KOPT-K1 (cell line): ENCODE measurements around the gene BIRC3.

Experiments
- H3K27ac ChIP-seq: fragments of 200-600 bp; sonication (generic); 2 replicates; pipeline ENCODE4 v1.5.1; 2016; ENCODE audit warnings: antibody characterized with exemption, mild to moderate bottlenecking, low read depth, low read length; ENCODE audit not compliant: poor library complexity, severe bottlenecking
- H3K36me3 ChIP-seq: fragments of 200-600 bp; sonication (generic); 2 replicates; pipeline ENCODE4 v1.5.1; 2017; ENCODE audit warnings: antibody characterized with exemption, mild to moderate bottlenecking, low read length, moderate library complexity; ENCODE audit not compliant: insufficient read depth
- H3K9me3 ChIP-seq: fragments of 200-600 bp; sonication (generic); 2 replicates; pipeline ENCODE4 v1.5.1; 2017; ENCODE audit warnings: antibody characterized with exemption, low read length, mild to moderate bottlenecking; ENCODE audit not compliant: insufficient read depth, poor library complexity, severe bottlenecking

Gene BIRC3

DNA sequence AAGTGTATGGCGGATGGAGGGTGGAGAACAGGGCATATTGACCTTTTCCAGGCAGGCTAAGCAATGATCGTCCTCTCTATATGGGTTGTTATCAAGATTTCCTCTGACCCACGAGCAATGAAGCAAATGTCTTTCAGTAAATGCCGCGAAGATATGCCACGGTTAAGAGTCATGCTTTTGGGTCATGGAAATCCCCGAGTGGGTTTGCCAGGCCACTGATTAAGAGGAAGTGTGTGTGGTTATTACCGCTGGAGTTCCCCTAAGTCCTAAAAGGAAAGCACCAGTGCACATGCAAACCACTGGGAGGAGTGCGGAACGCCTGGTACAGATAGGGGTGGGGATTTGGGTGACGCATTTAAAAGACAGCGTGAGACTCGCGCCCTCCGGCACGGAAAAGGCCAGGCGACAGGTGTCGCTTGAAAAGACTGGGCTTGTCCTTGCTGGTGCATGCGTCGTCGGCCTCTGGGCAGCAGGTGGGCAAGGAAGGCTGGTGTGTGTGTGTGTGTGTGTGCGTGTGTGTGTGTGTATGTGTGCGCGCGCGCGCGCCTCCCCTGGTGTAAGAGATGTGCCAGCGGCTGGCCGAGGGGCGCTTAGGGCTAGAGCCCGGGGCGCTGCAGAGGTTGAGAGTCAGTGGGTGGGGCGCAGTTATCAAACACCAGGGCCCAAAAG is at the start of gene BIRC3:
TSS of gene BIRC3 (plus strand) at position 386 of the 669 bp plus-strand sequence. CDS start 7,026 bp downstream, outside the sequence.
- Histone ChIP-seq H3K27ac (peak within 1 kb of the TSS; percentile 75), H3K9me3 (no peaks in the 10 kb centered on the region), H3K36me3 (no peaks in the 10 kb centered on the region)

DNA sequence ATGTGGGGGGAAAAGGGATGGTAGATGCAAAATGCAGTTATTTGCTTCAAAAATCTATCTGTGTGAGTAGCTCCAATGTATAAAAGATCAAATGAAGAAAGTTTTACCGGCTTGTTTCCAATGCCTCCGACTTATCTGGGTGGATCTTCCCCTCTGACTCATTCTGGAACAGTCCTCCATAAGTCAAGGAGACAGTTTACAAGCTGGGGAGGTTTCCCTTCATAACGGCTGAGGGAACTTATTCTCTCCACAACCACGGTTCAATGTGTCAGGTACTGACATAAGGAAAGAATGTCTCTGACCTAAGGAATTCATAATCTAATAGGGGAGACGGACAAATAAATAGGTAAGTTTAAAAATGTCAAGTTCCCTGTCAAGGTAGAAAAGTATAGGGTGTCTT is 49.7 kb upstream of the BIRC3 start:
- Histone ChIP-seq H3K27ac (no peak overlapping the region), H3K36me3 (no peaks in the 10 kb centered on the region), H3K9me3 (no peaks in the 10 kb centered on the region)

DNA sequence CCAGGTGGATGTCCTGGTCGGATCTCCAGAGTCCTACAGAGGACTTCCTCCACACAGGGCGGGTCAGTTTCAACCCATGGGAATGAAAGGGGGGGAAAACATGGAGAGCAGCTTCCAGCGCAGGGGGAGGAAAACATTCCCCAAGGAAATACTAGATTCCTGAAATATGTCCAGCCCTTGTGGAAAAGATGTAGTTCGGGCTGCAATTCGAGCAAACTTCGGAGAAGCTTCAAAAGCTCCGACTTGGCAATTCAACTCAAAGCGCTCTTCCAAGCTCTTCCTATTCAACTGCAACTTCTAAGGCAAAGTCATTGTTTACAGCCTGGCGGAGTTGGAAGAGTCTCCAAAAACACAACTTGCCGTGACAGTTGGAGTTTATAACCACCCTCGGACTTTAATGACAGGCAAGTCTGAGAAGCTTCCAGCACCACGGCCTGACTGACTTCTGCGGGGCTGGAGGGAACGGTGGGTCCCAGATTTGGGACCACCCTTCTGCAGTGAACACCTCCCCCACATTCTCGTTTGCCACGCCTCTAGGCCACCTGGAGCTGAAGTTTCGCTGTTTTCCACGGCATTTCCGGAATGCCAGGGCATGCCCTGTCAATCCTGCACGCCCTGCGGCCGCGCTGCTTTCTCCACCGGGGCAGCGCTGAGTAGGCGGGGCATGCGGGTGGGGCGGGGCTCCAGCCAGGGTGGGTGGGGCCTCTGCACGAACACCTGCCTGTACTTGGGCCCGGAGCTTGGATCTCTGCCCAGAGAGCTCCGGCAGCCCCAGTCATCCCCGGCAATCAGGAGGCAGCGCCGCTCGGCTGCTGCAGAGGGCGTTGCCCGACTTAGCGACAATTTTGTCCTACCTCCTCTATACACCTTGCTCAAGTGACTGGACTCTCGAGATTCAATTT is 49.0 kb upstream of the BIRC3 start:
- Histone ChIP-seq H3K36me3 (no peaks in the 10 kb centered on the region), H3K9me3 (no peaks in the 10 kb centered on the region), H3K27ac (no peak overlapping the region)

DNA sequence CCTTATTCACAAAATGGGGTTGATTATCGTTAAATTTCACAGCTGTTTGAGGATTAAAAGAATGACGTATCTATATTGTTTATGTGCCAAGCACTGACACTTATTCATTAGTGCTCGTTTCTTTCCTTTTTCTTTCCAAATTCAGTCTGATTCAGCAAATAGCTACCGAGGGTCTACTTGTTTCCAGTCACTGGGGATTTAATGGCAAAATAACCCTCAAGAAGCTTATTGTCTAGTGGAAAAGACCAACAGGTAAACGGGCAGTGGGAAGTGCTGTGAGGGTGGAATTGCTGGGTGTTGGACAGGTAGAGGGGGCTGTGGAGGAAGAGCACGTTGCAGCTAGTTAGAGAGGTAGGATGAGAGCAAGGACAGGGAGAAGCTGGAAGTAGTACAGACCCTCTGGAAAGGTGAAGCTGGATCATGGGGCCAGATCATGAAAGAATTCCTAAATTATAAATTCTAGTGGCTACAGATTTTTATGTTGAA is 48.3 kb upstream of the BIRC3 start:
- Histone ChIP-seq H3K27ac (no peak overlapping the region), H3K36me3 (no peaks in the 10 kb centered on the region), H3K9me3 (no peaks in the 10 kb centered on the region)

DNA sequence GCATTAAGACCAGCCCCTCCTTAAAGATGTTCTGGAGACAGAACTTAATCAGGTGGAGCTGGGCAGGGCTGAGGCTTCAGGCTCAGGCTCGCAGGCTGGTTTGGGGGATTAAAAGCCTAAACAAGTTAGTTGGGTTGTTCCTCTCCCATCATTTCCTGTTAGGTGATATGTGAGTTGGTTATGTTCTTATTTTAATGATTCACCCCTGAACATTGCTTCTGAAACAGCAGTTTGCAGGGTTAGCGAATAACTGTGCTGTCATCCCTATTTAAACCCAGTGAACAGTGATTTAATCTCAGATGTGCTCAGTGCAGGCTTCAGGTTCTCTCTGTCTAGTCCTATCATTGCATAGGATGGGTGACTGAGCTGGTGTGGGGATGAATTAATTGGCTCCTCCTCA is 47.4 kb upstream of the BIRC3 start:
- Histone ChIP-seq H3K9me3 (no peaks in the 10 kb centered on the region), H3K27ac (no peak overlapping the region), H3K36me3 (no peaks in the 10 kb centered on the region)

DNA sequence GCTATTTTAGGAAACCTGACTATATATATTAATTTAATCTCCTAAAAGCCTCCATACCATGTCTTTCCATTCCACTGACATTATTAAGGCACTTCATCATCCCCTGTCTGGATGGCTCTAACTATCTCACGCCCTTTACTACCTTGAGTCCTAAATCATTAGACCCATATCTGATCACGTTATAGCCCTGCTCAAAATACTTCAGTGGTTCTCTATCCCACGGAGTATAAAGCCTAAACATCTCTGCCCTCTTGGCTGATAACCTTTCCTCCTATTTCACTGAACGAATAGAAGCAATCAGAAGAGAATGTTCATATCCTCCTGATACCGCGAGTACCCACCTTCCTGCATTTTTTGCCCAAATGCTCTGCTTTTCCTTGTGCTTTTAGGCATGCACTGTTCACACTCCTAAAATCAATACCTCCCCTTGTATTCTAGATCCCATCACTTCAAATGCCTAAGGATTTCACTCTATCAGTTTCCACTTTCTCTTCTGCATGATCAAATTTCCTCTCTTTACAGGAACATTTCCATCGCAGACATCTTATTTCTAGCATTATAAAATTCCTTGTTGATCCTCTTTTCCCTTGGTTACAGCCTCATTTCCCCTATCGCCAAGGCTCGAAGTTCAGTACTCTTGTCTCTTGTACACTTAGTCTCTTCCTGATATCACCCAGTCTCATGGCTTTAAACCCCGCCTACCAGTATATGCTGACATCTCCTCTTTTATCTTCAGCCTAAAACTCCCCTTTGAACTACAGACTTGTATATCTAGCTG is 45.0 kb upstream of the BIRC3 start:
- H3K27ac ChIP-seq: no peak overlapping the region
- H3K36me3 ChIP-seq: no peaks in the 10 kb centered on the region
- H3K9me3 ChIP-seq: no peaks in the 10 kb centered on the region

DNA sequence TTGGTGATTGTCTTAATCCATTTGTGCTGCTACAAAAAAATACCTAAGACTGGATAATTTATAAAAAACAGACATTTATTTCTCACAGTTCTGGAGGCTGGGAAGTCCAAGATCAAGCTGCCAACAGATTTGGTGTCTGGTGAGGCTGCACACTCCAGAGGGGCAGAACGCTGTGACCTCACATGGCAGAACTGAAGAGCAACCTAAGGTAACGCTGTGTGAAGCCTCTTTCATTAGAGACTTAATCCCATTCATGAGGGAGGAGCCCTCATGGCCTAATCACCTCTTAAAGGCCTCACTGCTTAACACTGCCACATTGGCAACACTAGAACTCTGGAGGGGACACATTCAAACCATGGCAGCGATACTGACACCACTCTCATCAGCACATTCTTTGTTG is 42.7 kb upstream of the BIRC3 start:
- Histone ChIP-seq H3K9me3 (no peaks in the 10 kb centered on the region), H3K36me3 (no peaks in the 10 kb centered on the region), H3K27ac (no peak overlapping the region)

DNA sequence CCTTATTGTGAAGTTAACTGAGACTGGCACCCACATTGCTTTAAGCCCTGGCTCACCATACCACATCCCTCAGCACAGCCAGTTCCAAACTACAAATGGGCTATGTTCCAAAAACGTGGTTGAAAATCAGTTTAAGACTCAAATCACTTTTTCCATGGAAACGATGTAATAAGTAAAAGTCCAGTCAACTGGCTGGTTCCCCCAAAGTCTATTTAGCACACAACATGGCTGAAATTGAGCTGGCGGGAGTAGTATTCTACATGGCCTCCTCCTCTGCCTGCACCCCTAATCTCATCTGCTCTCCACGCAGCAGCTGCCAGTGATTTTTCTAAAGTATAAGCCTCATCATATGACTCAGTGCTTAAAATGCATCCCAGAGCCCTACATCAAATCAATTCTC is 40.9 kb upstream of the BIRC3 start:
- Histone ChIP-seq H3K36me3 (no peaks in the 10 kb centered on the region), H3K9me3 (no peaks in the 10 kb centered on the region), H3K27ac (no peak overlapping the region)

DNA sequence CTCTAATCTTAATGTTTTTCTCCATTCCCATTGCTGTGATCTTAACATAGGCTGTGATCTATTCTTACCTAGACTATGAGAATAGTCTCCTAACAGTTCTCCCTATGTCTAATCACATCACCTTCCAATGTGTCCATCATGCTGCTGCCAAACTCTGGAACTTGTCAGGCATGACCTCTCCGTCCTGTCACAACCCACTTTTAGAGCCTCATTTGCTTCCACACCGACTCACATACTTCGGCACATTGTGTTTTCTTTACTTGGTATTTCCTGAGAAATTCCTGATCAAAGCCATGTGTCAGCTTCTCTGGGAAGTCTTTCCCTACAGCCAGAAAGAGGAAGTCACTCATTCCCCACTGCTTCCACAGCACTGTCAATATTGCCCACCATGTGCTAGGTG is 40.5 kb upstream of the BIRC3 start:
- H3K27ac ChIP-seq: no peak overlapping the region
- no peaks in the 10 kb centered on the region for H3K36me3 ChIP-seq
- H3K9me3 ChIP-seq: no peaks in the 10 kb centered on the region

DNA sequence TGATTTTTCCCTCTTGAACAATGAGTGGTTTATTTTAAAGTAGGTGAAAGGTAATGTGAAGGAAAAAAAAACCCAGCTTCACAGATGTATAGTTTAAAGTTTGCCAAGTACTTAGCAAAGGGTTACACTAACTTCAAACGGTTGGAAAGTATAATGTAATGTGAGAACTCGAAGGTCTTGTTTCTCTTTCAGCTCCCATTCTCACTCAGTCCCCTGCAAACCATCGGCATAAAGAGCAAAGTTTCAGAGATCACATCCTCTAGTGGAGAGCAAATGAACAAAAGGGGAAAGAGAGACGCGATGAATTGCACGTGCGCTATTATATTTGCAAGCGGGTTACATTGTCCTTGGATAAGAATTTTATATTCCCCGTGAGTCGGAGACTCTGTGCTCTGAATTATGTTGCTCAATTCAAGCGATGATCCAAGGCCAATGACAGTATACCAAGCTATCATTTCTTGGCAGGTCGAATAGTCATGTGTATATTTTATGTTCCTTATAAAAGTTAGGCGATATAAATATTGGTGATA is 37.6 kb upstream of the BIRC3 start:
- Histone ChIP-seq H3K36me3 (no peaks in the 10 kb centered on the region), H3K9me3 (no peaks in the 10 kb centered on the region), H3K27ac (no peak overlapping the region)

DNA sequence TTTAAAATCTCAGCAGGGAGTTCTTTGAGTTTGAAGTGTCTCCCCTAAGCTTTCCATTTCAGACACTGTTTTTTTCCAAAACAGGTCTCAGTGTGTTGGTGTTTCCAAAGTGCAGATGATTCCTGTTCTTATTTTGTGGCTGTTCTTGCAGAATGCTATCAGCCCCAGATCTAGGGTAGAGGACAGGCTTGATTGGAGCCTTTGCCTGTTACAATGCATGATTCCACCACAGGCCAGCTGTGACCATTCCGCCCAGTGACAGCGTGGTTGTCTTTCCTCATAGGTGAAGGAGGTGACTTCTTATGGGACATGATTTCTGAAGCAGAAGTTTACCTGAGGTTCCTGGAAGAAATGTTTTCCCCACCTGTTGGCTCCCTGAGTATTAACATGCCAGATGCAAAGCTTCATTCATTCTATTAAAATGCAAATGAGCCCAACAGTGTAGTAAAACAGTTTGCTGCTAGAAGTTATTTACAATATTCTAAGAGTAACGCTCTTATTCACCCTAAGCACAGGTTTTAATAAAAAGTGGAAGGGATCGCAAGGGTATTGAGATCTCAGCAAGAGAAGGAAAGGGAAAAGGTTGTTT is 36.9 kb upstream of the BIRC3 start:
- Histone ChIP-seq H3K9me3 (no peaks in the 10 kb centered on the region), H3K36me3 (no peaks in the 10 kb centered on the region), H3K27ac (no peak overlapping the region)

DNA sequence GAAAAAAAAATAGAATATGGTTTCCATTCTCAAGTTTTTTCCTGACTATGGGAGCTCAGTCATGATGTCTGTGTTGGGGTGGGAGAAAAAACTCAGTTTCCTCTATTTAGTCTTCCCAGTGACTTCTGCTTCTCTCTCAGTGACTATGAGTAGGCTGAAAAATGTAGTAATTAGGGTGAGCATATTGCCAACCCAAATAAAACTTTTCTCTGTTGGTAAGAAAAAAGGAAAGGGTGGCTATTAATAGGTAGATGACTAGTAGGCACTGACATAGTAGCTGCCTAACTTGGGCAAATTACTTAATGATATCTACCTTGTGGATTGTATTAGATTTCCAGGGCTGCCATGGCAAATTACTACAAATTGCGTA is 34.2 kb upstream of the BIRC3 start:
- Histone ChIP-seq H3K27ac (no peak overlapping the region), H3K9me3 (no peaks in the 10 kb centered on the region), H3K36me3 (no peaks in the 10 kb centered on the region)

DNA sequence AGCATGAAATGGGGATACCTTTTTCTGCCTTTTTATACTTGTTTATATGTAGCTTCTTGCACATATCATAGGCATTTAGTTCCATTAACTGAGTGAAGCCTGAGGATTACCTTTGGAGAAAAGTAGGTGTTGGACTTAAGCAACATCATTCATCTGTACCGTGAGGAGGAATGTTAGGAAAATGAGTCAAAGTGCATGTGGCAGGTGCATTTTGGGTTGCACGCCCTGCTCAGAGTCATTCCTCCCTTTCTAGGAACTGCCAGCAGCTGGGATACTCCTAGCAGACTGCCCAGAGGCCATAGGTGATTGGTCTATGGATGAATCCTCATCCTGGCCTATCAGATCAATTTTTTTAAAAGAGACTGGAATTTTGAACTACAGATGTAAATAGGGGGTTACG is 33.3 kb upstream of the BIRC3 start:
- H3K27ac ChIP-seq: no peak overlapping the region
- H3K9me3 ChIP-seq: no peaks in the 10 kb centered on the region
- H3K36me3 ChIP-seq: no peaks in the 10 kb centered on the region

DNA sequence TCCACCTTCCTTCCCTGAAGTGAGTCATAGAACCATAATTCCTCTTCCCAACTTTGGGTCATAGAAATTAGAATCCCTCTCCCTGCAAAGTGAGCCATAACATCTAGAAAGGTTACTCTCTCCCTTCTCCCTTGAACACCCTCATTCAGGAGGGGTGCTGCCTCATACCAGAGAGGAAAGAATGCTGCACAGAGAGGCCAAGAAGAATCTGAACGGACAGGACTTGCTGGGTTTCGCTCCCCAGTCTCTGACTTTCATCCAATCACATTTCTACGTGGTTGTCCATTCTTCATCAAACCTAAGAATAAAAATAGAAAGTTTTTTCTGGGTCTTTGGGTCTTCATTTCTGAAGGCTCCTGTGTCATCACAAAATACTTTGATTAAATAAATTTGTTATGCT is 31.0 kb upstream of the BIRC3 start:
- H3K36me3 ChIP-seq: no peaks in the 10 kb centered on the region
- no peak overlapping the region for H3K27ac ChIP-seq
- no peaks in the 10 kb centered on the region for H3K9me3 ChIP-seq
